ENCODE data around the gene SLC41A2.
"Not testable (repeated sequence)": the region's sequence is repeated elsewhere in the genome, so short reads cannot be mapped to it uniquely, and the experiment has no call there.

The SLC41A2 gene

GRCh38 chr12:104963757-104964156, 5.7 kb upstream of the SLC41A2 start:
- DNase-seq: no peak

- no peak for DNase-seq
Measured at GRCh38 chr12:104960464-104960863, 2.4 kb upstream of the SLC41A2 start.

- DNase-seq: no peak
Measured at GRCh38 chr12:104959335-104959841, 1.3 kb upstream of the SLC41A2 start.

DNA sequence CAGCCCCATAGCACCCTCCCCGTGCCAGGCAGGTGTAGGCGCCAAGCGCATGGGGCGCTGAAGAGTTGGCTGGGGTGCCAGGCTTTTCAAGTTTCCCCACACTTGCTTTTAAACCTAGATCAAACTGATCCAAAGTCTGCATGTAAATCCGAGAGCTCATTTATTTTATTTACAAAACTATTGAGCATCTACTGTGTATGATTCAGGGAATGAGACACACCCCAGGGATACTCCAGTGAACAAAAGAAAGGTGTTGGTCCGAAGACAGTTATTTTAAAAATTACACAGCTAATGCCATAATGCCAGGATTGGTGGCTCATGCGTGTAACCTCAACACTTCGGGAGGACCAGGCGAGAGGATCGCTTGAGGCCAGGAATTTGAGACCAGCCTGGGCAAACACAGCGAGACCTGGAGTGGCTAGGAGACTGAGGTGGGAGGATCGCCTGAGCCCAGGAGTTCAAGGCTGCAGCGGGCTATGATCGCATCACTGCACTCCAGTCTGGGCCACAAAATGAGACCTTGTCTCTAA, 780 bp upstream of the SLC41A2 start:
- DNase-seq: peak; percentile 83

GRCh38 chr12:104957719-104958000, 430 bp downstream of the SLC41A2 start:
- no peak for DNase-seq

GRCh38 chr12:104956870-104957718, 996 bp downstream of the SLC41A2 start:
- peak; percentile 33 for DNase-seq

DNA sequence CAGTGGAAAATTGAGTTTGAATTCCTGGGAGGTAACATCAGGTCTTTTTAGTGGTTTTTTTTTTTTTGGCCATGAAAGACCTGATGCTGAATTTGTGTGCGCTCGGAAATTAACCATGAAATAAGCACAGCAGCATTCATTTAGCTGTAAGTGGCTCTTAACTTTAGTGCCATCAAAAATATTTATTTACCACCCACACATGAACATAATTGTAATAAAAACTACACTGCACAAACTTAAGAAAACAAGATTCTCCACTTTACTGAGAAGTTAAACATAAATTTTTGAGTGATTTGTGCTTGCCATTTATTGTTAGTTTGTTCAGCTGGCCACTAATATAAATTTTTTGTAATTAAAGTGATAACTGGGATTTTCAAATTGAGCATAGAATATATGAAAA, 2.4 kb downstream of the SLC41A2 start:
- DNase-seq: peak; percentile 78

DNA sequence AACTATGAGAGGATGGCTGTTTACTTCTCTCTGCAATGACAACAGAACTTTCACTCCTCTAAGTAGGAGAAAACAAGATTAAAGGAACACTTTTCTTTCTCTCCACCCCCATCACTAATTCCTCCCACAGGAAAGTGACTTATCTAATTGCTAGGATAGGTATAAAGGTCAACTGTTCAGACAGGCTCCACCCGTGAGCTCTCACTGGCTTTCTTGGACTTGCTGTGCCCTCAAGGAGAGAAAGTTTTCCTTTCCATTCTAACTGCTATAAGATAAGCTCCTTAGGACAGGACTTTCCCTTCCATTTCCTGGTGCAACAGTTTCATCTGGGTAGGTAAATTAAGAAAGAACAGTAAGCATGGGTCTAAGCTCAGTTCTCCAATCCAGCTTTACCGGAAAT, 4.8 kb downstream of the SLC41A2 start:
- DNase-seq: no peak

GRCh38 chr12:104952816-104953215, 5.3 kb downstream of the SLC41A2 start:
- peak; percentile 63 for DNase-seq

GRCh38 chr12:104951759-104952509, 6.2 kb downstream of the SLC41A2 start:
- no peak for DNase-seq

DNA sequence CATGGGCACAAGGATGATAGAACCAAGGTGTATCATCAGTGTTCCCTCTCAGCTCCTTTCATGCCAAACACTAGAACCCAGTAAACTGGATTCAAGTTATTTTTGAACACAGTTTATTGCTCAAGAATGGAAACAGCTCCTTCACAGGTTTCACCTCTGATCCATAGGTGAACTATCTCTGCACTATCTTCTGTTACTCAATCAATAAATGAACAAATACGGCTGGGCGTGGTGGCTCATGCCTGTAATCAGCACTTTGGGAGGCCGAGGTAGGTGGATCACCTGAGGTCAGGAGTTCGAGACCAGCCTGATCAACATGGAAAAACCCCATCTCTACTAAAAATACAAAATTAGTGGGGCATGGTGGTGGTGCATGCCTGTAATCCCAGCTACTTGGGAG, 9.4 kb downstream of the SLC41A2 start:
- not testable (repeated sequence) for DNase-seq

GRCh38 chr12:104944252-104944651, 13.8 kb downstream of the SLC41A2 start:
- no peak for DNase-seq

- not testable (repeated sequence) for DNase-seq
Measured at GRCh38 chr12:104943401-104943800, 14.7 kb downstream of the SLC41A2 start.

- DNase-seq: no peak
Measured at GRCh38 chr12:104942075-104942474, 16.0 kb downstream of the SLC41A2 start.

DNA sequence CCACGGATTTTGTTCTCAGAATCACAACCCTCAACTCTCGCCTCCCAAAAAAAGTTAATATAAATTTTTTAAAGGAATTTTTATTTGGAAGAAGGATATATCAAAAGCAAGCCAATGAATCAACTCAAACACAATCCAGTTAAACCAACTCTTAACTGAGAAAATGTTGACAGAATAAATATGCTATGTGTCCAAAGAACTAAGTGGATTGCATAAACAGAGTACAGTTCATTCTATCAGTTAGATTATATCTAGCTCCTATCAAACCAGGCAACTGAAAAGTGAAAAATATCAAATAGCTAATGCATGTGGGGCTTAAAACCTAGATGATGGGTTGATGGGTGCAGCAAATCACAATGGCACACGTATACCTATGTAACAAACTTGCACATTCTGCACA, 16.6 kb downstream of the SLC41A2 start:
- DNase-seq: no peak

DNA sequence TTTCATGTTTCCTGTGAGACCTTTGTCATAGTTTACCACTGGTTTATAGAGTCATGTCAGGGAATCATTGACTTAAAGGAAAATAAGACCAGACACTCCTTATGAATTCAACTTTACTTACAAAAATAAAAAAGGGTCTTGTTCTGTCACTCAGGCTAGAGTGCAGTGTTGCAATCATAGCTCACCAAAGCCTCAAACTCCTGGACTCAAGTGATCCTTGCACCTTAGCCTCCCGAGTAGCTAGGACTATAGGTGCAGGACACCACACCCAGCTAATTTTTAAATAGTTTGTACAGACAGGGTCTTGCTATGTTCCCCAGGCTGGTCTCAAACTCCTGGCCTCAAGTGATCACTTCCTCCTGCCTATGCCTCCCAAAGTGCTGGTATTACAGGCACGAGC, 19.0 kb downstream of the SLC41A2 start:
- DNase-seq: no peak

GRCh38 chr12:104938371-104938770, 19.7 kb downstream of the SLC41A2 start:
- DNase-seq: no peak

- DNase-seq: no peak
Measured at GRCh38 chr12:104935886-104936285, 22.2 kb downstream of the SLC41A2 start.

- DNase-seq: no peak
Measured at GRCh38 chr12:104933778-104934177, 24.3 kb downstream of the SLC41A2 start.

- DNase-seq: no peak
Measured at GRCh38 chr12:104933128-104933527, 25.0 kb downstream of the SLC41A2 start.

GRCh38 chr12:104930388-104931326, 27.4 kb downstream of the SLC41A2 start:
- DNase-seq: no peak

GRCh38 chr12:104929977-104930376, 28.1 kb downstream of the SLC41A2 start:
- no peak for DNase-seq

- no peak for DNase-seq
Measured at GRCh38 chr12:104929368-104929767, 28.7 kb downstream of the SLC41A2 start.

Measured in DMS79 (cell line).